SK-N-MC (cell line): Measurements from ENCODE around the gene FGF14.

ENCODE experiments used
- DNase-seq: peaks from one replicate; pipeline ENCODE4 v3.0.0-alpha.2; 2011; ENCODE audit warnings: low read depth, low spot score
- H3K27ac ChIP-seq: fragments of 200-600 bp; sonication (generic); 2 replicates; pipeline ENCODE4 v1.5.1; 2016; ENCODE audit warnings: mixed run types
- H3K36me3 ChIP-seq: fragments of 200-600 bp; sonication (generic); 2 replicates; pipeline ENCODE4 v1.6.1; 2017; ENCODE audit warnings: antibody characterized with exemption, low read length, mixed read lengths; ENCODE audit not compliant: insufficient read depth
- H3K4me3 ChIP-seq: fragments of 200-600 bp; sonication (generic); 2 replicates; pipeline ENCODE4 v1.5.1; 2016
- H3K9ac ChIP-seq: fragments of 200-600 bp; sonication (generic); 2 replicates; pipeline ENCODE4 v1.8.0; 2017; ENCODE audit warnings: mixed run types, mixed read lengths; ENCODE audit not compliant: insufficient read length
- H3K9me3 ChIP-seq: fragments of 200-600 bp; sonication (generic); 2 replicates; pipeline ENCODE4 v1.6.1; 2017; ENCODE audit warnings: low read depth, mild to moderate bottlenecking, antibody characterized with exemption, low read length, moderate library complexity, mixed read lengths
- EZH2 ChIP-seq: fragments of 200-600 bp; sonication (generic); IDR thresholded peaks from one replicate; pipeline ENCODE4 v1.6.1; 2017; ENCODE audit warnings: antibody characterized with exemption
- FOXP2 ChIP-seq: optimal IDR thresholded peaks from 2 replicates; pipeline ENCODE3; 2011; ENCODE audit warnings: mild to moderate bottlenecking, moderate library complexity; ENCODE audit not compliant: insufficient read depth; ENCODE audit errors: extremely low read length, control extremely low read depth
- POLR2AphosphoS5 ChIP-seq: IDR thresholded peaks from 2 replicates; pipeline ENCODE4 v1.6.1; 2012; ENCODE audit warnings: mild to moderate bottlenecking, low read depth, low read length, borderline replicate concordance

Gene FGF14

GRCh38 chr13:102237230-102237629 is 164.6 kb downstream of the FGF14 start:
- H3K9ac ChIP-seq, result no peak overlapping the region
- no peak overlapping the region for H3K27ac ChIP-seq
- no peak overlapping the region for H3K4me3 ChIP-seq
- no peaks in the 10 kb centered on the region for H3K36me3 ChIP-seq
- TF ChIP-seq POLR2AphosphoS5, result no peak
- no peak for TF ChIP-seq EZH2
- no peak for TF ChIP-seq FOXP2
- H3K9me3 ChIP-seq, result no peaks in the 10 kb centered on the region
- DNase-seq, result no peak

DNA sequence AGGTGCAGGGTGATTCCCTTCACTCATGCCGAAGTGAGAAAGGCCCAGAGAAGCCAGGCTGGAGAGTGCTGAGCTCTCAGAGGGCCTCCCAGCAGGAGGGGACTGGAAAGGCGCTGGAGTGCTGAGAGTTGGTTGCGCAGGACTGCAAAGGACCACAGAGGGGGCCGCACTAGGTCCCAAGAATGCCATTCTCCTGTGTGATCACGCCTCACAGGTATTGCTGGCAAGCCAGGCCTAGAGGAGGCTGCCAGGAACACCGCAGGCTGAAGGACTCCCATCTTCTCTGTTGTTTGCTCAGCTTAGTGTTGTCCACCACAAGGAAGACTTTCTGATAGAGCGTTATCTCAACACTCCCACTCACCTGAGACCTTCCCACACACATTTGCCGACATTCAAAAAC is 165.0 kb downstream of the FGF14 start:
- no peak overlapping the region for H3K27ac ChIP-seq
- no peak overlapping the region for H3K4me3 ChIP-seq
- H3K9ac ChIP-seq, result no peak overlapping the region
- no peak for DNase-seq
- H3K9me3 ChIP-seq, result no peaks in the 10 kb centered on the region
- no peaks in the 10 kb centered on the region for H3K36me3 ChIP-seq
- TF ChIP-seq FOXP2 (no peak), POLR2AphosphoS5 (no peak), EZH2 (no peak)

DNA sequence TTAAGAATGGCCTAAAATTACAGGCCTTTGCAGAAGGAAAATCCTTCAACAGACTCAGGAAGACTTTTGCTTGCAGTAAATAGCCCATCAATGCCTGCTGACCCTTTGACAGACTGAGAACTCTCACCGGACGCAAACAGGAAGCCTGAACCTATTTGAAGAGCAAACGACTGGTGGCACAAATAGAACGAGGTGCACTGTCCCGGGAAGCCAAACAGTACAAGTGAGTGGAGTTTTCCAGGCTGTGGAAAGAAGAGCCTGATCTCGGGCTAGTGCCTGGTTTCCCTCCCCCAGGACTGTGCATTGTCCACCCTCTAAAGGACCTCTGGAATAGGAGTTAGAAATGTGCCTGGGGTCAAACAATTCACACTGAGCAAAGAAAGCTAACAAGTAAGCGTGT is 165.5 kb downstream of the FGF14 start:
- H3K9me3 ChIP-seq, result no peaks in the 10 kb centered on the region
- no peak for DNase-seq
- H3K4me3 ChIP-seq, result no peak overlapping the region
- no peak overlapping the region for H3K9ac ChIP-seq
- TF ChIP-seq FOXP2, result no peak
- no peak for TF ChIP-seq POLR2AphosphoS5
- no peak for TF ChIP-seq EZH2
- no peak overlapping the region for H3K27ac ChIP-seq
- no peaks in the 10 kb centered on the region for H3K36me3 ChIP-seq

GRCh38 chr13:102235689-102236088 is 166.2 kb downstream of the FGF14 start:
- no peaks in the 10 kb centered on the region for H3K36me3 ChIP-seq
- H3K9ac ChIP-seq, result no peak overlapping the region
- H3K4me3 ChIP-seq, result no peak overlapping the region
- TF ChIP-seq POLR2AphosphoS5 (no peak), FOXP2 (no peak), EZH2 (no peak)
- H3K27ac ChIP-seq, result no peak overlapping the region
- H3K9me3 ChIP-seq, result no peaks in the 10 kb centered on the region
- no peak for DNase-seq

- Histone ChIP-seq H3K9ac (no peak overlapping the region), H3K4me3 (no peak overlapping the region), H3K36me3 (no peaks in the 10 kb centered on the region), H3K9me3 (no peaks in the 10 kb centered on the region), H3K27ac (no peak overlapping the region)
- no peak for TF ChIP-seq FOXP2
- TF ChIP-seq EZH2, result no peak
- TF ChIP-seq POLR2AphosphoS5, result no peak
- DNase-seq, result no peak
These were observed 167.2 kb downstream of the FGF14 start for GRCh38 chr13:102234618-102235017.

DNA sequence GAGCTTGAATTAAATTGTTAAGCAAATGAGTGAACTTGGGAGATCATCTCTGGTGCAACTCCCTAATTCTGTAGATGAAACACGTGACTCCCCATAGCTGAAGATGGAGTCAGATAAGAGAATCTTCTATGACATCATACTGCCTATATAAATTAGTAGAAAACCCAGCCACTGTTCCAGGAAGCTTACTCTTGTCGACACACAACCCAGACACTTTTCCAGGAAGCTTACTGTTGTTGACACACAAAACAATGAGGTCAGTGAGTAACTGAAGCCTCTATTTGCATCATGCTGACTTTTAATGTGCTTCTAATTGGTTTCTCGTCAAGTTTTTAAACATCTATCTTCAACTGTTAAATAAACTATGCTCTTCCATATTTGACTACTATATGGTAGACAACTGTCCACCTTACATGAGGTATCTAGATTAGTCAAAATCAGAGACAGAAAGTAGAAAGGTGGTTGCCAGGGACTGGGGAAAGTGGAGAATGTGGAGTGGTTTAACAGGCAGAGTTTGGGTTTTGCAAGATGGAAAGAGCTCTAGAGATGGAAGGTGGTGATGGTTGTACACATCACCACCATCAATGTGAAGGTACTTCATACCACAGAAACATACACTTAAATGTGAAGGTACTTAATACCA is 168.2 kb downstream of the FGF14 start:
- DNase-seq, result no peak
- no peak overlapping the region for H3K4me3 ChIP-seq
- no peaks in the 10 kb centered on the region for H3K36me3 ChIP-seq
- no peak for TF ChIP-seq POLR2AphosphoS5
- no peak for TF ChIP-seq FOXP2
- TF ChIP-seq EZH2, result no peak
- no peak overlapping the region for H3K27ac ChIP-seq
- no peak overlapping the region for H3K9ac ChIP-seq
- H3K9me3 ChIP-seq, result no peaks in the 10 kb centered on the region

- no peaks in the 10 kb centered on the region for H3K9me3 ChIP-seq
- no peak for DNase-seq
- no peak for TF ChIP-seq POLR2AphosphoS5
- no peak for TF ChIP-seq EZH2
- TF ChIP-seq FOXP2, result no peak
- no peak overlapping the region for H3K27ac ChIP-seq
- H3K9ac ChIP-seq, result no peak overlapping the region
- no peak overlapping the region for H3K4me3 ChIP-seq
- H3K36me3 ChIP-seq, result no peaks in the 10 kb centered on the region
These were observed 170.4 kb downstream of the FGF14 start for GRCh38 chr13:102231479-102231878.

GRCh38 chr13:102227741-102228140 is 174.1 kb downstream of the FGF14 start:
- no peaks in the 10 kb centered on the region for H3K9me3 ChIP-seq
- H3K27ac ChIP-seq, result no peak overlapping the region
- no peak for DNase-seq
- no peaks in the 10 kb centered on the region for H3K36me3 ChIP-seq
- H3K9ac ChIP-seq, result no peak overlapping the region
- no peak overlapping the region for H3K4me3 ChIP-seq
- TF ChIP-seq FOXP2 (no peak), EZH2 (no peak), POLR2AphosphoS5 (no peak)

- Histone ChIP-seq H3K9me3 (no peaks in the 10 kb centered on the region), H3K9ac (no peak overlapping the region), H3K4me3 (no peak overlapping the region), H3K36me3 (no peaks in the 10 kb centered on the region), H3K27ac (no peak overlapping the region)
- no peak for TF ChIP-seq FOXP2
- TF ChIP-seq EZH2, result no peak
- no peak for TF ChIP-seq POLR2AphosphoS5
- no peak for DNase-seq
These were observed 175.3 kb downstream of the FGF14 start for GRCh38 chr13:102226591-102226990.
